PFSK-1 (cell line): ENCODE data around the gene GAREM1.

ENCODE experiments used
- FOXP2 ChIP-seq: optimal IDR thresholded peaks from 2 replicates; pipeline ENCODE3; 2011; ENCODE audit warnings: borderline replicate concordance, control low read depth, inconsistent platforms; ENCODE audit not compliant: insufficient read depth; ENCODE audit errors: extremely low read length, extremely low read depth
- POLR2AphosphoS5 ChIP-seq: IDR thresholded peaks from 2 replicates; pipeline ENCODE4 v1.6.1; 2012; ENCODE audit warnings: low read depth, mild to moderate bottlenecking, control low read depth, low read length, moderate library complexity
- SIN3A ChIP-seq: IDR thresholded peaks from 2 replicates; pipeline ENCODE4 v1.6.1; 2012; ENCODE audit warnings: mild to moderate bottlenecking, low read length, moderate library complexity, borderline replicate concordance; ENCODE audit not compliant: insufficient read depth
- TAF1 ChIP-seq: IDR thresholded peaks from 2 replicates; pipeline ENCODE4 v1.6.1; 2012; ENCODE audit warnings: low read length, control low read depth, borderline replicate concordance; ENCODE audit not compliant: insufficient read depth
- TF ChIP-seq, protein P1 (sequence below), 2 experiments: IDR thresholded peaks; 2 replicates each; pipeline versions ENCODE4 v1.6.1 to v1.8.0; 2011 to 2012; ENCODE audit warnings: low read depth in 2 of 2, low read length in 2 of 2, control low read depth in 1 of 2, inconsistent platforms in 1 of 2, mild to moderate bottlenecking in 1 of 2, moderate library complexity in 1 of 2; ENCODE audit not compliant: insufficient read depth in 1 of 2

GAREM1 gene

GRCh38 chr18:32473325-32473724 is 2.6 kb upstream of the GAREM1 start:
- TF ChIP-seq FOXP2 (no peak), TAF1 (no peak), SIN3A (no peak)

DNA sequence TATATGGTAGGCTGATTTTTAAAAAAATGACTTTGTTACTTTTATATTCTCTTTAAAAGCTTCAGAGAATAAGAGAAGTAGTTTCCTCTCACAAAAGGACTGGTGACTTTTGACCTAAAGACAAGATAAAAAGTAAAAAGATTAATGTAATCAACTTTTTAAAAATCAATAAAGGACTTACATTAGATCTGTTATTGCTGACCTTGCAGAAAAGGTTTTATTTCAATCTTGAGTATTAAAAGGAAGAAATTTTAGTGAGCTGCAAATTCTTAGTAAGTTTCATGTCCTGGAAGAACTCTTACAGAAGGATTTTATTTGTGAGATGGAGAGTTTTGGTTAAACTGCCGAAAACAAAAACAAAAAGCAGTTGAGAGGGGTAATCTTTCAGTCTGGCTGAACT is 2.2 kb upstream of the GAREM1 start:
- TF ChIP-seq POLR2AphosphoS5 (no peak), FOXP2 (no peak), SIN3A (no peak), TAF1 (no peak)
- TF ChIP-seq, protein P1, sequence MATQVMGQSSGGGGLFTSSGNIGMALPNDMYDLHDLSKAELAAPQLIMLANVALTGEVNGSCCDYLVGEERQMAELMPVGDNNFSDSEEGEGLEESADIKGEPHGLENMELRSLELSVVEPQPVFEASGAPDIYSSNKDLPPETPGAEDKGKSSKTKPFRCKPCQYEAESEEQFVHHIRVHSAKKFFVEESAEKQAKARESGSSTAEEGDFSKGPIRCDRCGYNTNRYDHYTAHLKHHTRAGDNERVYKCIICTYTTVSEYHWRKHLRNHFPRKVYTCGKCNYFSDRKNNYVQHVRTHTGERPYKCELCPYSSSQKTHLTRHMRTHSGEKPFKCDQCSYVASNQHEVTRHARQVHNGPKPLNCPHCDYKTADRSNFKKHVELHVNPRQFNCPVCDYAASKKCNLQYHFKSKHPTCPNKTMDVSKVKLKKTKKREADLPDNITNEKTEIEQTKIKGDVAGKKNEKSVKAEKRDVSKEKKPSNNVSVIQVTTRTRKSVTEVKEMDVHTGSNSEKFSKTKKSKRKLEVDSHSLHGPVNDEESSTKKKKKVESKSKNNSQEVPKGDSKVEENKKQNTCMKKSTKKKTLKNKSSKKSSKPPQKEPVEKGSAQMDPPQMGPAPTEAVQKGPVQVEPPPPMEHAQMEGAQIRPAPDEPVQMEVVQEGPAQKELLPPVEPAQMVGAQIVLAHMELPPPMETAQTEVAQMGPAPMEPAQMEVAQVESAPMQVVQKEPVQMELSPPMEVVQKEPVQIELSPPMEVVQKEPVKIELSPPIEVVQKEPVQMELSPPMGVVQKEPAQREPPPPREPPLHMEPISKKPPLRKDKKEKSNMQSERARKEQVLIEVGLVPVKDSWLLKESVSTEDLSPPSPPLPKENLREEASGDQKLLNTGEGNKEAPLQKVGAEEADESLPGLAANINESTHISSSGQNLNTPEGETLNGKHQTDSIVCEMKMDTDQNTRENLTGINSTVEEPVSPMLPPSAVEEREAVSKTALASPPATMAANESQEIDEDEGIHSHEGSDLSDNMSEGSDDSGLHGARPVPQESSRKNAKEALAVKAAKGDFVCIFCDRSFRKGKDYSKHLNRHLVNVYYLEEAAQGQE (IDR thresholded peaks at IDR 0.05; ENCODE audit: insufficient read depth in 1 of 2, low read depth in 2 of 2, low read length in 2 of 2) = no peak

GRCh38 chr18:32470460-32470713 is 295 bp downstream of the GAREM1 start:
- no peak for TF ChIP-seq TAF1
- no peak for TF ChIP-seq FOXP2
- TF ChIP-seq, protein P1 (IDR thresholded peaks at IDR 0.05; ENCODE audit: insufficient read depth in 1 of 2, low read depth in 2 of 2, low read length in 2 of 2) = no peak
- no peak for TF ChIP-seq SIN3A
- TF ChIP-seq POLR2AphosphoS5 = no peak

DNA sequence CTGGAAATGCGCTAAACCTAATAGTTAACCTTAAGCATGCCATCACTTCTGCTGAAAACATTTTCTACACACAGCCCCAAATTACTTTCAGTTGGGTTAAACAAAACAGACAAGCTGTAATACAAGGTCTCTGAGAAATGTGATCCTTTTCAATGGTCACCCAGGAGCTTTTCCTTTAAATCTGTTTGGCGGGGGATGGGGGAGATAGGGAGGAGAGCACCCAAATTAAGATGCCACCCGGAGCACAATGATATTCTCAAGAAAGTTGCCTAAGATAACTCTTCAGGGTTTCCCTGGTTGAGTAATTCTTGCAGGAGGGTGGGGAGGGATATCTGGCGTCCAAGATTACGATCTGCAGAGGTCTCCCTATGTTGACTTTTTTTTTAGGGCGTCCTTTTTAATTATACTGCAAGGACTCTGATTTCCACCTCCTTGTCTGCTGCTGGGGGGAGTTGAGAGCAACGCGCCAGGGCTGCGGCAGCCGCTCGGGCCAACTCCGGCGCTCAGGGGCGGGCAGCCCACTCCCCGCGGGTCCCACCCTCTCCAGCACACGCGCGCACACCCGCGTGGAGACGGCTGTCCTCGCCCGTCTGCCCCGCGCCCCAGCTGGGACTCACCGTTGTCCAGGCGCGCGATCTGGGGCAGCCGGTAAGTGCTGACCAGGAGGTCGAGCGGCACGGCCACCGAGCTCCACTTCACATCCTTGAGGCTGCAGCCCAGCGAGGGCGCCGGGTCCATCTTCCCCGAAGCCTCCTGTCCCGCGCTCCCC is 807 bp downstream of the GAREM1 start:
- TF ChIP-seq, protein P1 (IDR thresholded peaks at IDR 0.05; ENCODE audit: insufficient read depth in 1 of 2, low read depth in 2 of 2, low read length in 2 of 2) = no peak
- no peak for TF ChIP-seq TAF1

DNA sequence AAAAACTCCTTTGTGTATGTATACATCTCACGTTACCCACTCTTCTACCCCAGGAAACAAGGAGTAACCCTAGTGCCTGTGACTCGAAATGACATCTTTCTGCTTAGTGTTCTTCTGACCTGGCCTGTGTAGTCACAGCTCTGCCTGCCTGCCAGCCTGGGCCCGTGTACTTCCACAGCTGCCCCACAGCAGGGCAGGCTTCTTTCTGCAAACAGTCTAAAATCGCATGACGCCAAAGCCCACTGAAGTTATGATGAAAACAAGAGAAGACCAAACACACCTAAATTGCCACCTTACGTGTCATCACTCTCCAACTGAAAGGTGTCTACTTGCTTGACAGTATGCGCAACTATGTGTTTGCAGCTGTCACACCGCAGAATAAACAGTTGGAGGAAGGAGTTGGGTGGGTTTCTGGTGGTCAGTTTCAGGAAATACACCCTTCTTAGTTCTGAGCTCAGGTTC is 1.5 kb downstream of the GAREM1 start:
- TF ChIP-seq, protein P1 (IDR thresholded peaks at IDR 0.05; ENCODE audit: insufficient read depth in 1 of 2, low read depth in 2 of 2, low read length in 2 of 2) = no peak
- TF ChIP-seq FOXP2 (no peak), POLR2AphosphoS5 (no peak), SIN3A (no peak), TAF1 (no peak)

- TF ChIP-seq, protein P1 (IDR thresholded peaks at IDR 0.05; ENCODE audit: insufficient read depth in 1 of 2, low read depth in 2 of 2, low read length in 2 of 2) = no peak
- no peak for TF ChIP-seq POLR2AphosphoS5
- TF ChIP-seq TAF1 = no peak
- TF ChIP-seq FOXP2 = no peak
- TF ChIP-seq SIN3A = no peak
These were observed 2.4 kb downstream of the GAREM1 start for GRCh38 chr18:32468147-32468845.
